Osteoblast (primary cell): Measurements from ENCODE around the gene RERG. TPM values are rescaled to one million over a fixed set of nuclear protein-coding genes. Genes with fewer than 3 reads are reported as not detected.

Experiments used
- DNase-seq: peaks from one replicate; pipeline ENCODE4 v3.0.0; 2011; ENCODE audit warnings: low spot score, mixed read lengths; ENCODE audit not compliant: insufficient read length; ENCODE audit errors: missing footprints
- H2AFZ ChIP-seq: 2 replicates; pipeline ENCODE4 v1.6.0; 2011; ENCODE audit warnings: mild to moderate bottlenecking, low read length
- H3K27ac ChIP-seq: 2 replicates; pipeline ENCODE4 v1.5.1; 2011; ENCODE audit warnings: mild to moderate bottlenecking, low read depth, low read length, moderate library complexity
- H3K27me3 ChIP-seq: 2 replicates; pipeline ENCODE4 v1.6.0; 2012; ENCODE audit warnings: mild to moderate bottlenecking, control low read depth, inconsistent platforms, low read length, moderate library complexity; ENCODE audit not compliant: insufficient read depth
- H3K36me3 ChIP-seq: 2 replicates; pipeline ENCODE4 v1.5.1; 2011; ENCODE audit warnings: mild to moderate bottlenecking, low read length, control low read depth, moderate library complexity; ENCODE audit not compliant: insufficient read depth
- H3K4me1 ChIP-seq: 2 replicates; pipeline ENCODE4 v1.5.1; 2011; ENCODE audit warnings: mild to moderate bottlenecking, low read length, control low read depth, moderate library complexity; ENCODE audit not compliant: insufficient read depth
- H3K4me2 ChIP-seq: 2 replicates; pipeline ENCODE4 v1.6.0; 2011; ENCODE audit warnings: mild to moderate bottlenecking, low read length; ENCODE audit not compliant: insufficient read depth
- H3K4me3 ChIP-seq: fragments of 200-600 bp; sonication (generic); 3 replicates; pipeline ENCODE4 v1.5.1; 2012; ENCODE audit warnings: mild to moderate bottlenecking, low read length, inconsistent platforms; ENCODE audit not compliant: insufficient read depth
- H3K79me2 ChIP-seq: 2 replicates; pipeline ENCODE4 v1.6.0; 2012; ENCODE audit warnings: mild to moderate bottlenecking, low read length, control low read depth, inconsistent platforms; ENCODE audit not compliant: insufficient read depth
- H3K9me3 ChIP-seq: 2 replicates; pipeline ENCODE4 v1.5.1; 2011; ENCODE audit warnings: low read depth, low read length, control low read depth
- H4K20me1 ChIP-seq: 2 replicates; pipeline ENCODE4 v1.6.0; 2012; ENCODE audit warnings: mild to moderate bottlenecking, low read length, control low read depth; ENCODE audit not compliant: insufficient read depth
- total RNA-seq: library from RNA; depleted of rRNA; stranded (reverse); fragments of >200 nt; gene quantifications from 2 replicates; pipeline ENCODE4 v1.2.3, GENCODE V29; 2012
- TF ChIP-seq, protein P1 (sequence below): IDR thresholded peaks from 2 replicates; pipeline ENCODE4 v1.5.1; 2011; ENCODE audit warnings: mild to moderate bottlenecking, low read depth, low read length, moderate library complexity; ENCODE audit errors: extremely low read depth

Gene RERG
- total RNA-seq, 1 donor, result not detected

DNA sequence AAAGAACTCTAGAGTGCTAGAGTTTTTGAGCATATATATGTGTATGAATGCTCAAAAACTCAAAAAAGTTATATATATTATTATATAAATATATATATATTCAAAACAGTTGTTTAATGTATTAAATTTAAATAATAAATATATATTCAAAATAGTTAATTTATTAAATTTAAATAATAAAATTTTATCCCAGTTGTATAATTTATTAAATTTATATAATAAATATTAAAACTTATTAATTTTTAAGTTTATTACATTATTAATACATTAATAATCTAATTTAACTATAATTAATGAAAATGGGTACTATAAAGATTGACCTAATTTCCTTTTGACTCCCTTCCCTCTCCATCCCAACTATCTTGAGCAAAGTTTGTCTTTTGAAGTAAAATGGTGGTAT lies 97.8 kb downstream of the RERG start:
- Histone ChIP-seq H3K4me1 (no peaks in the 10 kb centered on the region), H3K27ac (no peak overlapping the region), H4K20me1 (no peaks in the 10 kb centered on the region), H3K36me3 (no peaks in the 10 kb centered on the region), H3K27me3 (no peaks in the 10 kb centered on the region), H3K4me3 (no peak overlapping the region), H3K9me3 (no peaks in the 10 kb centered on the region), H3K4me2 (no peak overlapping the region), H2AFZ (no peak overlapping the region), H3K79me2 (no peaks in the 10 kb centered on the region)
- no peak for DNase-seq
- TF ChIP-seq, protein P1, sequence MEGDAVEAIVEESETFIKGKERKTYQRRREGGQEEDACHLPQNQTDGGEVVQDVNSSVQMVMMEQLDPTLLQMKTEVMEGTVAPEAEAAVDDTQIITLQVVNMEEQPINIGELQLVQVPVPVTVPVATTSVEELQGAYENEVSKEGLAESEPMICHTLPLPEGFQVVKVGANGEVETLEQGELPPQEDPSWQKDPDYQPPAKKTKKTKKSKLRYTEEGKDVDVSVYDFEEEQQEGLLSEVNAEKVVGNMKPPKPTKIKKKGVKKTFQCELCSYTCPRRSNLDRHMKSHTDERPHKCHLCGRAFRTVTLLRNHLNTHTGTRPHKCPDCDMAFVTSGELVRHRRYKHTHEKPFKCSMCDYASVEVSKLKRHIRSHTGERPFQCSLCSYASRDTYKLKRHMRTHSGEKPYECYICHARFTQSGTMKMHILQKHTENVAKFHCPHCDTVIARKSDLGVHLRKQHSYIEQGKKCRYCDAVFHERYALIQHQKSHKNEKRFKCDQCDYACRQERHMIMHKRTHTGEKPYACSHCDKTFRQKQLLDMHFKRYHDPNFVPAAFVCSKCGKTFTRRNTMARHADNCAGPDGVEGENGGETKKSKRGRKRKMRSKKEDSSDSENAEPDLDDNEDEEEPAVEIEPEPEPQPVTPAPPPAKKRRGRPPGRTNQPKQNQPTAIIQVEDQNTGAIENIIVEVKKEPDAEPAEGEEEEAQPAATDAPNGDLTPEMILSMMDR, result no peak

DNA sequence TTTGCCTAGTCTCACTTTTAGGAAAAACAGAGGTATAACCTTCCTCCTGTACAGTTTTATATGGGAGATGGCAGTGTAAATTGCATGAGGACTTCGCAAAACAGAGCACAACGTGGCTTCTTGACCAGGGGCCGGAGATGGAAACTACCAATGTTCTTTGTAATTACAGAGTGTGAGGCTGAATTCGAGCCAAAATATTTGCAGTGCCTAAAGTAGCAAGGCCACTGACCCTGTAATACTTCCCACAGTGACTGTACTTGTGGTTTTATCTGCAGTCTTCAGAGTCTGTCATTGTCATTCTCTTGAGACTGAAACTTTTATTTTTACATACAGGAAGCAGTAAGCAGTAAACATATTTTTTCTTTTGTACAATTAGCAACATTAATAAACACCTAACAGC lies 98.9 kb downstream of the RERG start:
- no peaks in the 10 kb centered on the region for H3K36me3 ChIP-seq
- no peak overlapping the region for H3K27ac ChIP-seq
- H3K27me3 ChIP-seq, result no peaks in the 10 kb centered on the region
- no peaks in the 10 kb centered on the region for H3K4me1 ChIP-seq
- no peaks in the 10 kb centered on the region for H3K79me2 ChIP-seq
- H3K9me3 ChIP-seq, result no peaks in the 10 kb centered on the region
- H3K4me2 ChIP-seq, result peak overlapping the region; percentile 23
- H2AFZ ChIP-seq, result no peak overlapping the region
- H3K4me3 ChIP-seq, result no peak overlapping the region
- TF ChIP-seq, protein P1, result no peak
- H4K20me1 ChIP-seq, result no peaks in the 10 kb centered on the region
- peak; percentile 9 for DNase-seq

DNA sequence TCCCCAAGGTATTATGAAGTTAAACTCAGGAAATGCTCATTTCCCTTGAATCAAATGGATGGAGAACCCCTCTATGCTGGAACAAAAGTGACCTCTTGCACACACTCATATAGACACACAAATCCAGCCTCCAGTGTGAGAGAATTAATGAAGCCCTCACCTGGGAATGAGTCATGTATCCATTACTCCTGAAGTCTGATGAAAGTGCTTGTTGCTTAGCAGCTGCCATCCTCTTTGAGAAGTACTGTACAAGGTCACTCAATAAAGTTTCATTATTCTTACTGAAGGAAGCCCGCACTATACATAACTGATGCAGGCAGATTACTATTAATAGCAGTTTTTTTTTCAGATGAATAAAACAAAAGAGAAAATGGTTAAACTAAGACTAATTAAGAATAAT lies 102.3 kb downstream of the RERG start:
- no peak overlapping the region for H2AFZ ChIP-seq

DNA sequence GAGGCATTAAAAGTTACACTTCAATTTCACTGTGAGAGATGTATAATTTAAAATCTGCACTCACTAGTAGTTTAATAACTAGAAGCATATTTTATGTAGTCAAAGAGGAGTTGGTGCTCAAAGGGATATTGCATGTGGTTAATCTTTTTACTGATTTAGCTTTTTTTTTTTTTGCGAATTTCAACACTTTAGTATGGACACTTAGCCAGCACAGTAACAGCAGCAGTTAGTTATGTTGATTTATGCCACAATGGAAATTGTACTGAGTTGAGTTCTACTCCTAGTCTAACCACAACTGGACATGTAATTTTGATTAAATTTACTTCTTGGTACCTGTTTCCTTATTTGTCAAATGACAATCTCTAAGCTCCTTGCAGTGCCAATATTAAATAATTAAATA lies 104.2 kb downstream of the RERG start:
- H2AFZ ChIP-seq, result no peak overlapping the region
- H3K4me1 ChIP-seq, result no peaks in the 10 kb centered on the region
- no peak for DNase-seq
- H3K27me3 ChIP-seq, result no peaks in the 10 kb centered on the region
- no peaks in the 10 kb centered on the region for H3K9me3 ChIP-seq
- H3K36me3 ChIP-seq, result no peaks in the 10 kb centered on the region
- H4K20me1 ChIP-seq, result no peaks in the 10 kb centered on the region
- TF ChIP-seq, protein P1, result no peak
- H3K27ac ChIP-seq, result no peak overlapping the region
- no peaks in the 10 kb centered on the region for H3K79me2 ChIP-seq
- no peak overlapping the region for H3K4me2 ChIP-seq
- no peak overlapping the region for H3K4me3 ChIP-seq

More for the DNA sequence above, 102.3 kb downstream of the RERG start:
- Histone ChIP-seq H3K27me3 (no peaks in the 10 kb centered on the region), H3K79me2 (no peaks in the 10 kb centered on the region), H3K4me1 (no peaks in the 10 kb centered on the region), H4K20me1 (no peaks in the 10 kb centered on the region), H3K4me3 (no peak overlapping the region), H3K9me3 (no peaks in the 10 kb centered on the region), H3K27ac (no peak overlapping the region), H3K4me2 (no peak overlapping the region), H3K36me3 (no peaks in the 10 kb centered on the region)
- TF ChIP-seq, protein P1, result no peak
- no peak for DNase-seq
